GM12878 (cell line): ENCODE measurements around the gene ZBTB7B.

ENCODE experiments used
- CEBPB ChIP-seq, 2 experiments: fragments of 150-350 bp in 1 of 2; IDR thresholded peaks; 2 replicates each; pipeline ENCODE4 v1.6.1; 2012 to 2014; ENCODE audit warnings: low read depth in 2 of 2, low read length in 2 of 2, borderline replicate concordance in 1 of 2, inconsistent platforms in 1 of 2
- HCFC1 ChIP-seq: fragments of 150-350 bp; IDR thresholded peaks from 2 replicates; pipeline ENCODE4 v1.6.1; 2014; ENCODE audit warnings: low read length
- JUNB ChIP-seq: IDR thresholded peaks from 2 replicates; pipeline ENCODE4 v1.6.1; 2016; ENCODE audit warnings: antibody characterized with exemption, mild to moderate bottlenecking
- MEF2B ChIP-seq: fragments of 450-650 bp; IDR thresholded peaks from 2 replicates; pipeline ENCODE4 v1.6.1; 2018; ENCODE audit warnings: mild to moderate bottlenecking, moderate library complexity; ENCODE audit not compliant: partially characterized antibody, poor library complexity, severe bottlenecking
- POLR2AphosphoS5 ChIP-seq: IDR thresholded peaks from 2 replicates; pipeline ENCODE4 v1.6.1; 2011; ENCODE audit warnings: mild to moderate bottlenecking, low read length, inconsistent platforms
- RELA ChIP-seq: fragments of 450-650 bp; IDR thresholded peaks from 2 replicates; pipeline ENCODE4 v1.8.0; 2014; ENCODE audit warnings: borderline replicate concordance; ENCODE audit not compliant: partially characterized antibody
- SREBF2 ChIP-seq: IDR thresholded peaks from 2 replicates; pipeline ENCODE4 v1.6.1; 2012; ENCODE audit warnings: mild to moderate bottlenecking, low read length

DNA sequence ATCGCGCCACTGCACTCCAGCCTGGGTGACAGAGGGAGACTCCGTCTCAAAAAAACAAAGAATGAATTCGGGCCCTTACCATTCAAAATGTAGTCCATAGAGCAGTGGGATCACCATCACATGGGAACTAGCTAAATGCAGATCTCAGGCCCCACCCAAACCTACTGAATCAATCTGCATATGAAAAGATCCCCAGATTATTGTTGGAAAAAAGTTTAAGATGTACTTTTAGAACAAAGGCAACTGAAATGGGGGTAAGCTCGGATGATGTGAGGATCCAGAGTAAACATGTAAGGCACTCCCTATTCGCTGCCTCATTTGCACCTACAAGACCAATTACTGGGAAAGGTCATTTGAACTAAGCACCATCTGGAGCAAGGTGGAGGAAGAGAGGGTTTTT lies 20.3 kb upstream of the ZBTB7B start:
- TF ChIP-seq MEF2B (no peak), JUNB (no peak), SREBF2 (no peak), POLR2AphosphoS5 (no peak), RELA (no peak), HCFC1 (no peak), CEBPB (IDR thresholded peaks at IDR 0.05; ENCODE audit: borderline replicate concordance in 1 of 2, low read depth in 2 of 2, low read length in 2 of 2) (no peak)
